ENCODE data around the gene MASP1.

MASP1 gene, protein sequence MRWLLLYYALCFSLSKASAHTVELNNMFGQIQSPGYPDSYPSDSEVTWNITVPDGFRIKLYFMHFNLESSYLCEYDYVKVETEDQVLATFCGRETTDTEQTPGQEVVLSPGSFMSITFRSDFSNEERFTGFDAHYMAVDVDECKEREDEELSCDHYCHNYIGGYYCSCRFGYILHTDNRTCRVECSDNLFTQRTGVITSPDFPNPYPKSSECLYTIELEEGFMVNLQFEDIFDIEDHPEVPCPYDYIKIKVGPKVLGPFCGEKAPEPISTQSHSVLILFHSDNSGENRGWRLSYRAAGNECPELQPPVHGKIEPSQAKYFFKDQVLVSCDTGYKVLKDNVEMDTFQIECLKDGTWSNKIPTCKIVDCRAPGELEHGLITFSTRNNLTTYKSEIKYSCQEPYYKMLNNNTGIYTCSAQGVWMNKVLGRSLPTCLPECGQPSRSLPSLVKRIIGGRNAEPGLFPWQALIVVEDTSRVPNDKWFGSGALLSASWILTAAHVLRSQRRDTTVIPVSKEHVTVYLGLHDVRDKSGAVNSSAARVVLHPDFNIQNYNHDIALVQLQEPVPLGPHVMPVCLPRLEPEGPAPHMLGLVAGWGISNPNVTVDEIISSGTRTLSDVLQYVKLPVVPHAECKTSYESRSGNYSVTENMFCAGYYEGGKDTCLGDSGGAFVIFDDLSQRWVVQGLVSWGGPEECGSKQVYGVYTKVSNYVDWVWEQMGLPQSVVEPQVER

DNA sequence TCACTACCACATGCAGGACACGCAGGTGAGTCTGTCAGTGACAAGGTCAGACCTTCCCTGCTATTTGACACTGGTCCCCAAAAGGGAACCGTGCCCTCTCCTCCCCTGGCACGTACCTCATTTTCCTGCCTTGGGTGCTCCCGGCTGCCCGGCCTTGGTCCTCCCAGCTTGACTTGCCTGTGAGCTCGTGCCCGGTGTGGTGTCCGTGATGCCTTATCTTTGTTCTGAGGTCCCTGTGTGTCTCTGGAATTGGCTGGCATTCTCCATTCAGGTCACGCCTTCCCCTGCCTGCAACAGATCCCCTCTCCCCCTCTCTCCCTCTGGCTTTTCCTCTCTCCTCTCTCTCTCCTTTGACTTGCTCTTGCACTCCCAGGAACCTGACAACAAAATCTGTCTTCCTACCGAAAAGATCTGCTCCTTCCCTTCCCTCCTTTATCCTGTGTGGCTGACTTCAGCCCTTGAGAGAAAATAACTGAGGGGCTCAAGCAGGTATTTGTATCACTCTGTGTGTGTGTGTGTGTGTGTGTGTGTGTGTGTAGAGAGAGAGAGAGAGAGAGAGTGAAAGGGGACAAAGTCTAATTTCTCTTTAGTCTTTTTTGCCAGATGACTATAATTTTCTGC, at the start of gene MASP1:
TSS of gene MASP1 (minus strand) at position 226 of the 621 bp plus-strand sequence. CDS start at position 121, 105 bp downstream.
- Histone ChIP-seq H3K27me3 (ENCODE audit: low read depth, low read length) (no peaks in the 10 kb centered on the region), H3K36me3 (ENCODE audit: control insufficient read depth in 1 of 2, insufficient read depth in 2 of 2, low read length in 2 of 2) (no peaks in the 10 kb centered on the region), H3K9me3 (ENCODE audit: control insufficient read depth in 1 of 2, low read length in 2 of 2) (no peaks in the 10 kb centered on the region), H3K4me3 (ENCODE audit: low read depth in 1 of 2, low read length in 2 of 2) (peak within 1 kb of the TSS; percentile 54 to 59), H3K27ac (ENCODE audit: low read length) (peak within 1 kb of the TSS; percentile 56), H3K4me1 (ENCODE audit: control insufficient read depth in 1 of 2, insufficient read depth in 2 of 2, low read length in 2 of 2) (peaks cover 0 to 27% of the 10 kb centered on the region in 2 donors)

GRCh38 chr3:187340578-187340977, 49.0 kb upstream of the MASP1 start:
- no peaks in the 10 kb centered on the region for H3K36me3 ChIP-seq (ENCODE audit: control insufficient read depth in 1 of 2, insufficient read depth in 2 of 2, low read length in 2 of 2)
- no peaks in the 10 kb centered on the region for H3K4me1 ChIP-seq (ENCODE audit: control insufficient read depth in 1 of 2, insufficient read depth in 2 of 2, low read length in 2 of 2)
- H3K4me3 ChIP-seq (ENCODE audit: low read depth in 1 of 2, low read length in 2 of 2), result no peak overlapping the region

DNA sequence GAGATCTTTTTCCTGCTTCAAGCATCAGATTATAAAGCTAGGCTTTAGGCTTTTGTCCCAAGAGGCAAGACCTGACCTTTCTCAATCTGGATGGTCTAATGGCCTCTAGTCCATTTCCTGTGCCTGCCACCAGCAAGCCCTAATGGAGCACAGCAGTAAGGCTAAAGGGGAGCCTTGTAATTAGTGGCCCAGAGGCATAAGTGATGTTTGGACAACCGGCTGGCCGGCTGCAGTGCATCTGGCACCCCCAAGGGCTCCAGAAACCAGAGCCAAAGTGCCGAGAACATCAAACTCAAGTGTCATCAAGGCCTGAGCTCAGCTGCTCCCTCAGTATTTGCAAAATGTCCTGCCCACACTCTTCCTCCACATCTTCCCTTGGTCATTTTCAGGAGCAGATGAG, 44.8 kb upstream of the MASP1 start:
- Histone ChIP-seq H3K27ac (ENCODE audit: low read length) (no peak overlapping the region), H3K4me1 (ENCODE audit: control insufficient read depth in 1 of 2, insufficient read depth in 2 of 2, low read length in 2 of 2) (no peaks in the 10 kb centered on the region), H3K4me3 (ENCODE audit: low read depth in 1 of 2, low read length in 2 of 2) (no peak overlapping the region), H3K27me3 (ENCODE audit: low read depth, low read length) (no peaks in the 10 kb centered on the region), H3K9me3 (ENCODE audit: control insufficient read depth in 1 of 2, low read length in 2 of 2) (no peaks in the 10 kb centered on the region), H3K36me3 (ENCODE audit: control insufficient read depth in 1 of 2, insufficient read depth in 2 of 2, low read length in 2 of 2) (no peaks in the 10 kb centered on the region)

More at GRCh38 chr3:187340578-187340977, 49.0 kb upstream of the MASP1 start:
- Histone ChIP-seq H3K27me3 (ENCODE audit: low read depth, low read length) (no peaks in the 10 kb centered on the region), H3K27ac (ENCODE audit: low read length) (no peak overlapping the region), H3K9me3 (ENCODE audit: control insufficient read depth in 1 of 2, low read length in 2 of 2) (no peaks in the 10 kb centered on the region)

- no peak overlapping the region for H3K27ac ChIP-seq (ENCODE audit: low read length)
- no peaks in the 10 kb centered on the region for H3K4me1 ChIP-seq (ENCODE audit: control insufficient read depth in 1 of 2, insufficient read depth in 2 of 2, low read length in 2 of 2)
- no peak overlapping the region for H3K4me3 ChIP-seq (ENCODE audit: low read depth in 1 of 2, low read length in 2 of 2)
- no peaks in the 10 kb centered on the region for H3K9me3 ChIP-seq (ENCODE audit: control insufficient read depth in 1 of 2, low read length in 2 of 2)
- H3K36me3 ChIP-seq (ENCODE audit: control insufficient read depth in 1 of 2, insufficient read depth in 2 of 2, low read length in 2 of 2), result no peaks in the 10 kb centered on the region
- H3K27me3 ChIP-seq (ENCODE audit: low read depth, low read length), result no peaks in the 10 kb centered on the region
Observed at GRCh38 chr3:187334904-187335303, 43.4 kb upstream of the MASP1 start.

- Histone ChIP-seq H3K4me1 (ENCODE audit: control insufficient read depth in 1 of 2, insufficient read depth in 2 of 2, low read length in 2 of 2) (no peaks in the 10 kb centered on the region), H3K9me3 (ENCODE audit: control insufficient read depth in 1 of 2, low read length in 2 of 2) (no peaks in the 10 kb centered on the region), H3K4me3 (ENCODE audit: low read depth in 1 of 2, low read length in 2 of 2) (no peak overlapping the region), H3K27me3 (ENCODE audit: low read depth, low read length) (no peaks in the 10 kb centered on the region), H3K36me3 (ENCODE audit: control insufficient read depth in 1 of 2, insufficient read depth in 2 of 2, low read length in 2 of 2) (no peaks in the 10 kb centered on the region), H3K27ac (ENCODE audit: low read length) (no peak overlapping the region)
Observed at GRCh38 chr3:187328691-187329090, 37.2 kb upstream of the MASP1 start.

DNA sequence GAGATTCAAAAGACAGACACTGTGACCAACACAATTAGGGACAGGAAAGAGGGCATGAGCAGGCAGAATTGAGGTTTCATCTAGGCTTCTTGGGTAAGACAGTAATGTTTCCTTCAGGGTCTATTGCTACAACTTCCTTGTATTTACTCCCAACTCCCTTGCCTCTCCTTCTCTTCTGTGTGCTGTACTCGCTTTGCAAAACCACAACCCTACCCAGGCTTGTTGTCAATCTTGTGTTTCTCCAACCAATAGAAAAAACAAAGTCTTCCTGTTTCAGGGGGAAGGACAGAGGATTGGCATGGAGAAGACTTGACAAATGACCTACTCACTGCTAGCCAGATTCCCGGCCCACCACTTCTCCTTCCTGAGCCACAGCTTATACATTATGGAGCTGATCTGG, 36.3 kb upstream of the MASP1 start:
- no peak overlapping the region for H3K27ac ChIP-seq (ENCODE audit: low read length)
- H3K9me3 ChIP-seq (ENCODE audit: control insufficient read depth in 1 of 2, low read length in 2 of 2), result no peaks in the 10 kb centered on the region
- H3K27me3 ChIP-seq (ENCODE audit: low read depth, low read length), result no peaks in the 10 kb centered on the region
- H3K4me3 ChIP-seq (ENCODE audit: low read depth in 1 of 2, low read length in 2 of 2), result no peak overlapping the region
- H3K4me1 ChIP-seq (ENCODE audit: control insufficient read depth in 1 of 2, insufficient read depth in 2 of 2, low read length in 2 of 2), result no peaks in the 10 kb centered on the region
- no peaks in the 10 kb centered on the region for H3K36me3 ChIP-seq (ENCODE audit: control insufficient read depth in 1 of 2, insufficient read depth in 2 of 2, low read length in 2 of 2)

DNA sequence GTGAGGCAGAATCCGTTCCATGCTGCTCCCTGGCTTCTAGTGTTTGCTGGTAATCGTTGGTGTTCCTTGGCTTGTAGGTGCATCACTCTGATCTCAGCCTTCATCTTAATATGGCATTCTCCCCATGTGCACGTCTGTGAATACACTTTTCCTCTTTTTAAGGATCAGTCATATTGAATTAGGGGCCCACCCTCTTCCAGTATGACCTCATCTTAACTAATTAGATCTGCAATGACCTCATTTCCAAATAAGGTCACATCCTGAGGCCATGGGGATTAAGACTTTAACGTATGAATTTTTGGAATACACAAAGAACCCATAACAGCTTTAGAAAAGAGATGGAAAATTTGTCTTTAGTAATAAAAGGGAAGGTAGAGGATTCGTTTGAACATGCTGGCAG, 34.1 kb upstream of the MASP1 start:
- Histone ChIP-seq H3K4me1 (ENCODE audit: control insufficient read depth in 1 of 2, insufficient read depth in 2 of 2, low read length in 2 of 2) (no peaks in the 10 kb centered on the region), H3K36me3 (ENCODE audit: control insufficient read depth in 1 of 2, insufficient read depth in 2 of 2, low read length in 2 of 2) (no peaks in the 10 kb centered on the region), H3K4me3 (ENCODE audit: low read depth in 1 of 2, low read length in 2 of 2) (no peak overlapping the region), H3K27ac (ENCODE audit: low read length) (no peak overlapping the region), H3K27me3 (ENCODE audit: low read depth, low read length) (no peaks in the 10 kb centered on the region), H3K9me3 (ENCODE audit: control insufficient read depth in 1 of 2, low read length in 2 of 2) (no peaks in the 10 kb centered on the region)

- Histone ChIP-seq H3K27ac (ENCODE audit: low read length) (no peak overlapping the region), H3K4me1 (ENCODE audit: control insufficient read depth in 1 of 2, insufficient read depth in 2 of 2, low read length in 2 of 2) (peaks cover 0 to 13% of the 10 kb centered on the region in 2 donors), H3K4me3 (ENCODE audit: low read depth in 1 of 2, low read length in 2 of 2) (no peak overlapping the region), H3K36me3 (ENCODE audit: control insufficient read depth in 1 of 2, insufficient read depth in 2 of 2, low read length in 2 of 2) (no peaks in the 10 kb centered on the region), H3K27me3 (ENCODE audit: low read depth, low read length) (no peaks in the 10 kb centered on the region), H3K9me3 (ENCODE audit: control insufficient read depth in 1 of 2, low read length in 2 of 2) (no peaks in the 10 kb centered on the region)
Observed at GRCh38 chr3:187323091-187323490, 31.6 kb upstream of the MASP1 start.

- Histone ChIP-seq H3K4me1 (ENCODE audit: control insufficient read depth in 1 of 2, insufficient read depth in 2 of 2, low read length in 2 of 2) (peaks cover 0 to 13% of the 10 kb centered on the region in 2 donors), H3K27me3 (ENCODE audit: low read depth, low read length) (no peaks in the 10 kb centered on the region), H3K9me3 (ENCODE audit: control insufficient read depth in 1 of 2, low read length in 2 of 2) (no peaks in the 10 kb centered on the region), H3K4me3 (ENCODE audit: low read depth in 1 of 2, low read length in 2 of 2) (no peak overlapping the region), H3K27ac (ENCODE audit: low read length) (no peak overlapping the region), H3K36me3 (ENCODE audit: control insufficient read depth in 1 of 2, insufficient read depth in 2 of 2, low read length in 2 of 2) (no peaks in the 10 kb centered on the region)
Observed at GRCh38 chr3:187322291-187322690, 30.8 kb upstream of the MASP1 start.

GRCh38 chr3:187321766-187322165, 30.2 kb upstream of the MASP1 start:
- Histone ChIP-seq H3K36me3 (ENCODE audit: control insufficient read depth in 1 of 2, insufficient read depth in 2 of 2, low read length in 2 of 2) (no peaks in the 10 kb centered on the region), H3K4me1 (ENCODE audit: control insufficient read depth in 1 of 2, insufficient read depth in 2 of 2, low read length in 2 of 2) (peaks cover 0 to 13% of the 10 kb centered on the region in 2 donors), H3K9me3 (ENCODE audit: control insufficient read depth in 1 of 2, low read length in 2 of 2) (no peaks in the 10 kb centered on the region), H3K27ac (ENCODE audit: low read length) (no peak overlapping the region), H3K4me3 (ENCODE audit: low read depth in 1 of 2, low read length in 2 of 2) (no peak overlapping the region), H3K27me3 (ENCODE audit: low read depth, low read length) (no peaks in the 10 kb centered on the region)

DNA sequence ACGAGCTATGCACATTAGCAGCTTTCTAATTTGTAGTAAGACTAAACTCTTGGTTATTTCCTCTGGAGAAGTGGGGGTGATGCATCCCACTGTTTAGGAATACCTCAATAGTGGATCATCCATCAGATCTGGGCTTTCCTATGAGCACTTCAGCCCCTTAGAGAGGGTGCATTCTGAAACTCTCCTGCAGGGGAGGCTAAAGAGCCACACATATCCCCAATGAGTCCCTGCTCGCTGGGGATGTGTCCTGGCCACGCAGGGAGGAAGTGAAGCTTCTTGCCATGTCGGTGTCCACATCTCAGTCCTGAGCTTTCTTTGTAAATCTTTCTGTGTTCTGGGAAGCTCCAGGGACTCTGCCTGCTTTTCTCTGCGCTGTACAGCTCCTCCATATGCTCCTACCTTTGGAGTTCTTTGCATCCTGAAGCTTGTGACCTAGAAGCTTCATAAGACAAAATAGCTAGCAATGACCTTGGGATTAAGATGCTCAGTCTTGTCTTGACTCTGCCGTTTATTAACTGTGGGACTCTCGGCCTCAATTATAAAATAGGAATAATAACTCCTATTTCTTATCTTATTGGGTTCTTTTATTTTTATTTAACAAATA, 28.3 kb upstream of the MASP1 start:
- no peak overlapping the region for H3K4me3 ChIP-seq (ENCODE audit: low read depth in 1 of 2, low read length in 2 of 2)
- H3K27me3 ChIP-seq (ENCODE audit: low read depth, low read length), result no peaks in the 10 kb centered on the region
- peaks cover 0 to 13% of the 10 kb centered on the region in 2 donors for H3K4me1 ChIP-seq (ENCODE audit: control insufficient read depth in 1 of 2, insufficient read depth in 2 of 2, low read length in 2 of 2)

More for the DNA sequence above, 28.3 kb upstream of the MASP1 start:
- Histone ChIP-seq H3K27ac (ENCODE audit: low read length) (no peak overlapping the region), H3K9me3 (ENCODE audit: control insufficient read depth in 1 of 2, low read length in 2 of 2) (no peaks in the 10 kb centered on the region), H3K36me3 (ENCODE audit: control insufficient read depth in 1 of 2, insufficient read depth in 2 of 2, low read length in 2 of 2) (no peaks in the 10 kb centered on the region)

Measured in muscle layer of duodenum (tissue), 2 donors.